Activated T-cell treated with anti-CD3 and anti-CD28 coated beads for 4 hours (primary cell): ENCODE measurements around the gene DNAJC8.

Experiments used
- DNase-seq: peaks from one replicate; pipeline ENCODE4 v3.0.0-alpha.2; 2020

The DNAJC8 gene, protein sequence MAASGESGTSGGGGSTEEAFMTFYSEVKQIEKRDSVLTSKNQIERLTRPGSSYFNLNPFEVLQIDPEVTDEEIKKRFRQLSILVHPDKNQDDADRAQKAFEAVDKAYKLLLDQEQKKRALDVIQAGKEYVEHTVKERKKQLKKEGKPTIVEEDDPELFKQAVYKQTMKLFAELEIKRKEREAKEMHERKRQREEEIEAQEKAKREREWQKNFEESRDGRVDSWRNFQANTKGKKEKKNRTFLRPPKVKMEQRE

DNA sequence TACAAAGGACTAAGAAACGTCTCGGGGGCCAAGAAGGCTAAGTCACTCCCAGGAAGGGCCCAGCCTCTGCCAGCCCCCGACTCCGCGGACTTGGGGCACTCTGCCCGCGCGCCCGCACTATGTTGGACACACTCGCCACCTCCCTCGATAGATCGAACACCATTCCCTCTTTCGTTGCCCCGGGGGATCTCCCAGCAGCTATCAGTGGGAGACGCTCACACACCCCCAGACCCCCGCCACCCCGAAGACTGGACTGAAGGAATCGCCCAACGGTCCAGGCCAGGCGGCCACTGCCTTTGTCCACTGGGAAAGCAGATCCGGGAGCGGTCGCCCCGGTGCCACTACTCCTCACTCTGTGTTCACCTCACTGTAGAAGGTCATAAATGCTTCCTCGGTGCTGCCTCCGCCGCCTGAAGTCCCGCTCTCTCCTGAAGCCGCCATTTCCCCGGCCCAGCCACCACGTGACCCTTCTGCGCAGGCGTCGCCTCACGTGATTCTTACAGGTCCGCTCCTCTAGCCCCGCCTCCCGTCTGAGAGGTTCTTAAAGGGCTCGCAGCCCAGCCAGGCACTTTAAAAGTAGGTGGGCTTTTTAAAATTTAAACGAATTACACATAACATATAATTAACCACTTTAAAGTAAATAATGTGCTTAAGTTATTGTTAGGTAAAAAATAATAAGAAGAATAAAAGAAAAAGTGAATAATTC lies at the start of gene DNAJC8:
Gene DNAJC8, minus strand, starts transcription at position 472 of the 706 bp plus-strand sequence. Its CDS starts 31 bp downstream, at position 441.
- DNase-seq, result peak; percentile 95

DNA sequence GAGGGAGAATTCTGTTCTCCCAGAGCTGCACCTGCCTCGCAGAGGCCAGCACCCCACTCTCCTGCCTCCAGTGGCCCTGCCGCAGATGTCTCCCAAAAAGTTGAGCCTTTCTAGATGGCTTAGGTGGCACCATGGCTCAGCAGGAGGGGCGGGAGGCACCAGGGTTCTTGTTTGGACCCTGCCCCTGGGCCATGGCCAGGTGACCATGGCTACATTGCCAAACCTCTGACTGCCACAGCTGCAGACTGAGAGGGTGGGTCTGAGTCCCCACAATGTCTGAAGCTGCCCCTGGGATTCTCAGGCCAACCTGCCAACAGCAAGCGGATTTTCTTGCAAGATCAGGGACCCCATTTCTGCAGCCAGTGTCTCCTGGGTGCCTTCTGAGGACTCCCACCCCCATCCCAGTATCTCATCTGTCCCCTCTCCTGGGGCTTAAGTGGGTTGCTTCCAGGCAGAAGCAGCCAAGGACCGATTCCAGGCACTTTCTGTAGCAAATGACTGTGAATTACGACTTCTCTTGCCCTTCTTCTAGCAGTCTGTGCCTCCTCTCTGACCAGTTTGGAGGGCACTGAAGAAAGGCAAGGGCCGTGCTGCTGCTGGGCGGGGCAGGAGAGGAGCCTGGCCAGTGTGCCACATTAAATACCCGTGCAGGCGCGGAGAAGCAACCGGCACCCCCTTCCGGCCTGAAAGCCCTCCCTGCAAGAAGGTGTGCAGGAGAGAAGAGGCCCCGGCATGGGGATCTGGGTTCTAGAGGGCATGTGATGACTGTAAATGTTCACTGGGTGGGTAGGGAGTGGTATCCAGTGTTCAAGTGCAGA lies 49.0 kb upstream of the DNAJC8 start:
- DNase-seq, result no peak

DNA sequence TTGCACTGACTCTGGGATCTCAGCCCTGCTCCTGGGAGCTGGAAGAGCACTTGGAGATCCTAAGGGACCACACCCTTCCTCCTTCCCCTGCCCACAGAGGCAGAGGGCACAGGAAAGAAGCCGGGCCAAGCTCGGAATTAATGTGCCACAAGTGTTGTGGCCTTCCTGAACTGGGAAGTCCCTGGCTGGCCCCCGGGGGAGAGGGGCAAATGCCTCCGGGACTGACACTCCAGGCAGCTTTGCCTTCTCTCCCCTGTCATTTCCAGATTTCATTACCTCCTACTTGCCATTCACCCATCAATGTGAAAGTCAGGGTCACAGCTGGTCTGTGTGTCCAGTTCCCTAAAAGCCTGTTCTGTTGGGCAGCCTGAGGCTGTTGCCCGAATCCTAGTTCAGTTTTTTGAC lies 48.1 kb upstream of the DNAJC8 start:
- no peak for DNase-seq

DNA sequence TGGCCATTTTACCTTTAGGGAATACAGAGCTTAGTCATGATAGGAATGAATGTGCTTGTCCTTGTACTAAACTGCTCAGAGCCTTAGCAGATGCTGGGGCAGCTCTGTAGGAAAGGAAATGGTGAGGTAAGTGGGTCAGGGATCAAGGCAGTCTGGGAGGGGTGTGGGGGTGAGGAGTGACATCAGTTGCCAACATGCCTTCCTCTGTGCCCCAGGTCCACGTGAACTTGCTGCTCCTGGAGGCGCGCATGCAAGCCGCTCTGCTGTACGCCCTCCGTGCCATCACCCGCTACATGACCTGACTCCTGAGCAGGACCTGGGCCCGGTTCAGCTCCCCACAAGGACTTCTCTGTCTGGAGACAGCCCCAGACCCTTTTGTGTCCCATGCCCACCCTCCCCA lies 47.7 kb upstream of the DNAJC8 start:
- DNase-seq, result no peak

DNA sequence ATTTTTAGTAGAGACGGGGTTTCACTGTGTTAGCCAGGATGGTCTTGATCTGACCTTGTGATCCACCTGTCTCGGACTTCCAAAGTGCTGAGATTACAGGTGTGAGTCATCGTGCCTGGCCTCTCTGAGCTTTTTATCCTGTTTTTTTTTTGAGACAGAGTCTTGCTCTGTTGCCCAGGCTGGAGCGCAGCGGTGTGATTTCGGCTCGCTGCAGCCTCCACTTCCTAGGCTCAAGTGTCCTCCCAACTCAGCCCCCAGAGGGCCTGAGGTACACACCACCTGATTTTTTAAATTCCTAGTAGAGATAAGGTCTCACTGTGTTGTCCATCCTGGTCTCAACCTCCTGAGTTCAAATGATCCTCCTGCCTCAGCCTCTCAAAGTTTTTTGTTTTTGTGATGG lies 46.9 kb upstream of the DNAJC8 start:
- no peak for DNase-seq

DNA sequence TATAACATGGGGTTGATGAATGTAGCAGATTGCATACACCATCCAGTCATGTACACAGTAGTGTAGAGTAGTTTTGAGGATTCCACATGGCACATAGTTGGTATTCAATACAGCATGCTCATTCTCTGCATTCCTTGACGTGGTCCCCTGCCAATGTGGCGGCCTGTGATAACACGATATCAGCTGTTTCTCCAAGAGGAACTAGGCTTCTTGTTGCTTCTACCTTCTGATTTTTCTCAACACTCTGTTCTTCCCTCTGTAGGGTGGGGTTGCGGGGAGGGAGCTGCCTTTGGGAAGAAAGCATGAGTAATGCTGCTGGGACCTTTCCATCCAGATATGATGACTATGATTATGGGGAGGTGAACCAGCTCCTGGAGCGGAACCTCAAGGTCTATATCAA lies 45.9 kb upstream of the DNAJC8 start:
- DNase-seq, result no peak

DNA sequence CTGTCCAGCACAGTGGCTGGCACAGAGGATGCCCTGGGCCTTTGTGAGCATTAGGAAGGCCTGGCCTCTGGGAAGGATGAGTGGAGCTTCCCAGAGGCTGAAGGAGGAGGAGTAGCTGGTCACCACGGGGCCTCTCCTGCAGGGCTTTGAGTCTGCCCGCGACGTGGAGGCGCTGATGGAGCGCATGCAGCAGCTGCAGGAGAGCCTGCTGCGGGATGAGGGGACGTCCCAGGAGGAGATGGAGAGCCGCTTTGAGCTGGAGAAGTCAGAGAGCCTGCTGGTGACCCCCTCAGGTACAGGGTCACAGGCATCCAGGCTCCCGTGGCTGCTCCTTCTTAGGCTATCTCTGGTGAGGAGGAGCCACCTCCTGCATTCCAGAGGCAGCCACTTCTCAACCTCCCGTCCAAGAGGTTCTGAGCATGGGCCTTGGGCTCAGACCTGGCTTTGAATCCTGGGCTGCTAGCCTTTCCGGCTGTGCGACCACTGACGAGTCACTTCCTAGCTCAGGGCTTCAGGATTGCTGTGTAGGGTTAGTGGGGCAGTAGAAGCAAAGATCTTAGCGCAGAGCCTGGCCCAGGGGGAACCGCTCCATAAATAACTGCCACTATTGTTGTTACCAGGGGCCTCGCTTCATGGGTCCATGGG lies 40.5 kb upstream of the DNAJC8 start:
- no peak for DNase-seq

DNA sequence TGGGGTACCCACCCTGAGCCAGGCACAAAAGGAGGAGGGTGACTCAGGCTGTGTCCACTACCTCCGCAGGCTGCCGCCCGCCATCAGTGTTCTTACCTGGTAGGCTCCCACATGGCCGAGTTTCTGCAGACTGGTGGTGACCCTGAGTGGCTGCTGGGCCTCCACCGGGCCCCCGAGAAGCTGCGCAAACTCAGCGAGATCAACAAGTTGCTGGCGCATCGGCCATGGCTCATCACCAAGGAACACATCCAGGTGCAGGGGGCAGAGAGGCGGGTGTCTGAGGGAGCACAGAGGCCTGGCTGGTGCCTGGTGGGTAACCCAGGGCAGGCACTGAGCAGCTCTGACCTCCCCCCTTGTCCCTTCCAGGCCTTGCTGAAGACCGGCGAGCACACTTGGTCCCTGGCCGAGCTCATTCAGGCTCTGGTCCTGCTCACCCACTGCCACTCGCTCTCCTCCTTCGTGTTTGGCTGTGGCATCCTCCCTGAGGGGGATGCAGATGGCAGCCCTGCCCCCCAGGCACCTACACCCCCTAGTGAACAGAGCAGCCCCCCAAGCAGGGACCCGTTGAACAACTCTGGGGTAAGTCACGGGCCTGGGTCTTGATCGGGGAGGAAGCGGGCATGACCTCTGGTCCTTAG lies 39.5 kb upstream of the DNAJC8 start:
- no peak for DNase-seq

DNA sequence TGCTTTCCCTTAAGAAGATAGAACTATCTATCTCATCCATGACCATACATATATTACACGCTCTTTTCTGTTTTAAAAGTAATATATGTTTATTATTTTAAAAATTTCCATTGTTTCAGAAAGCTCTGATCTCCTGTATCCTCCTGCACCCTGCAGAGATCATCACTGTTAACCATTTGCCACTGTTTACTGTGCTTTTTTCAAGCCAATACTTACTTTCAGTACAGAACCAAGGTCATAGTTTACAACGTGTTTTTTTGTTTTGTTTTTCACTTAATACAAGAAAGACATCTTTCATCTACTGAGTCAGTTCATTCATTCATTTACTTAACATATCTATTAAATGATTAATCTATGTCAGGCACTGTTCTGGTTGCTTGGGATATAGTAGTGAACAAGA lies 36.7 kb upstream of the DNAJC8 start:
- DNase-seq, result no peak

DNA sequence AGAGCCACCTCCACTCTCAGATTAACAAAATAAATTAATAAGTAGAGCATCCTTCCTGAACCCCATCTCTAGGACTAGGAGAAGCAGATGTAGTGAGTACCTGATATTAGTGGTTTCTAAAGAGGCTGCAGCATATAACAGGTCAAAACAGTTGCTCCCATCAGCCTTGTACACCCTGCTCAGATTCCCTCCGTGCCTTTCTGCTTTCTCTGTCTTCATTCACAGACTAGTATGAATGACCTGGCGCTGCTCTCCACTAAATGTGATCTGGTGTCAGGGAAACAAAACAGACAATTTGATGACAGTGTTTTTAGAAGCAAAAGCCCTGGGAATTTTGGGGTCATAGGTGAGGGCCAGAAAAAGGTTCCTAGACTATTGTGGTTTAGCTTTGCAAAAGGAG lies 34.8 kb upstream of the DNAJC8 start:
- DNase-seq, result no peak

DNA sequence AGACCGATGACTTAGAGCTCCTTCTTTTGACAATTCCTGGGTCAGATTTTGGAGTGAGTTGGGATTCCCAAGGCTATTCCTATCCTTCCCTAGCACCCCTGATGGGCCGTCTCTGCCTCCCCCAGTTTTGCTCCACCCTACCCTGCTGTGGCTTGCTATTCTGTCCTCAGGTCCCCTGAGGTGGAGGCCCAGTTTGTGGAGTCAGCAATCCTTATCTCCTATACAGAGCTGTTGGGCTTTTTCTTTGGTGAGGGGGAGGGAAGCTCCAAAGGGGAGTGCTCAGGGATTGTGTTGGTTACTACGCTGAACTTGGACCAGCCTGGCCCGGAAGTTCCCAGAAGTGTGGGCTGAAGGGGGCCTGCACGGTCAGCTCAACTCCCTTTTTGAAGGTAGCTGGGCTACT lies 34.1 kb upstream of the DNAJC8 start:
- DNase-seq, result no peak

DNA sequence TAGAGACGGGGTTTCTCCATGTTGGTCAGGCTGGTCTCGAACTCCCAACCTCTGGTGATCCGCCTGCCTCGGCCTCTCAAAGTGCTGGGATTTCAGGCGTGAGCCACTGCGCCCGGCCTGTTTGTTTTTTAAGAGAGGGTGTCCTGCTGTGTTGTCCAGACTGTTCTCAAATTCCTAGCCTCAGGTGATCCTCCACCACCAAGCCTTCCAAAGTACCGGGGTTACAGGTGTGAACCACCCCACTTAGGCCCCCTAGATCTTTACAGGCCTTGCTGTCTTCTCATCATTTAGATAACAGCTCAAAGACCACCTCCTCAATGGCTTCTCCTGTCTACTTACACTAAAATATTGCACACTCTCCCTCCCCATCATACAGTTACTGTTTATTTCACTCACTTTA lies 32.7 kb upstream of the DNAJC8 start:
- DNase-seq, result no peak

DNA sequence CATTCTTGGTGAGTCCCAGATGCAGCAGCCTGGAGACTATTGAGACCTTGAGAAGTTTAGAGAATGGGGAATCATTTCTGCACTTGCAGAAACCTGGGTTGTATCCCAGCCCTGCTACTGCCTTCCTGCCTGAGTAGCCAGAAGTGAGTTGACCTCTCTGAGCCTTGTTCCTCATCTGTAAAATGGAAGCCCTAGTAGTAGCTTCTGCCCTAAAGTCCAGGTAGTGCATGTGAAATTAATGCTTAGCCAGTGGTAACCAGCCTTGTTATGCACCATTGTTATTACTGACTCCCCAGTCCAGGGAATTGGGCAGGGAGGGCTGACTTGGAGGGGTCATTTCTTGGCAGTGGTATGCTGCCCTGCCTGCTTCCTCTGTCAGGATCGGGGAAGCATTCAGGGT lies 32.1 kb upstream of the DNAJC8 start:
- no peak for DNase-seq

DNA sequence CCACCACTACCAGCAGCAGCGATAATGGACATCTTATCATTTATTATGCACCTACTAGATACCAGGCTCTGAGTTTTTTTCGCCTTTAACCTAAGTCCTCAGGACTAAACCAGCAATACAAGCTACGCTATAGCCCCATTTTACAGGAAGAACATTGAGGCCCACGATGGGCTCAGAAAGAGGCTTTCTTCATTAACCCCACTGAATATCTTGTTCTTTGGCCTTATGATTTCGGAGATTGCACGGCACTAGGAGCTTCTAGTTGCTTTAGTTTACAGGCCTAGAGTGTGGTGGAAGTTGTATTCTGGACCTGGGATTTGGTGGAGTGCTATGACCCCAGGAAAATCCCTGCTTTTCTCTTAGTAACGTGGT lies 28.0 kb upstream of the DNAJC8 start:
- DNase-seq, result no peak

DNA sequence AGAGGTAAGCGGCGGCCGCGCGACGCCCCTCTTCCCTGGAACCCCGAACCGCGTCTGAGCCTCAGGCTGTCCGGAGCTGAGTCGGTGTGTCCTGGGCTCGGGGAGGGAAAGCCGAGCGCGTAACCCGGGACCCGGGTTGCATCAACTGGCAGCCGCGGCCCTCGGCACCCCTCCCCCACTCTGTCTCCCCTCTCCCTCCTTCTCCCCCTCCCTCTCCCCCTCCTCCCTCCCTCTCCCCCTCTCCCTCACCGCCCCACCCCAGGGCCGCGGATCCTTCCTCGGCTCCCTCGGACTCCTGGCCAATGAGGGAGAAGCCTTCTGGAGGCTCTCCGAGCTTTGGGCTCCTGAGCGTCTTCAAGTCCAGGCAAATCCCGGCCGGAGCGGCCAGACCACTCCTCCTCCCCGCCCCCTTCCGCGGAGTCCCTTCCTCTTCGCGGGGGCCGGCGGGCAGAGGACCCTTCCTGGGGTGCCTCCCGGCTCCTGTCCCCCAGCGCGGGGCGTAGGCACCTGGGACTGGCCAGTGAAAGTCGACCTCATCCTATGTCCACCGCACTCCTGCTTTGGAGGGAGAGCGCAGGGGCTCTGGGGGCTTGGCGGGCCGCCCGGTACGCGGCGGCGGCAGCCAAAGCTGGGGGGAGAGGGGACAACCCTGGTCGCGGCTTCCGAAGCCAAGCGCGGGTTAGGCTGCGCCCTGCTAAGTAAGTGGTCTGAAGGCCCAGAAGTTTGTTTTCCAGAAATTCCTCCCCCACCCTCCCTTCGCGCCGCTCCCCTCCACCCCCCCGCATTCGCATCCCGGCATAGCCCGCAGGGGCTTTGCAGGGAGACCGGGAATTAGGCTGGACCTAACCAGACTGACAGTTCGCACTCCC lies 27.3 kb upstream of the DNAJC8 start:
- DNase-seq, result no peak

DNA sequence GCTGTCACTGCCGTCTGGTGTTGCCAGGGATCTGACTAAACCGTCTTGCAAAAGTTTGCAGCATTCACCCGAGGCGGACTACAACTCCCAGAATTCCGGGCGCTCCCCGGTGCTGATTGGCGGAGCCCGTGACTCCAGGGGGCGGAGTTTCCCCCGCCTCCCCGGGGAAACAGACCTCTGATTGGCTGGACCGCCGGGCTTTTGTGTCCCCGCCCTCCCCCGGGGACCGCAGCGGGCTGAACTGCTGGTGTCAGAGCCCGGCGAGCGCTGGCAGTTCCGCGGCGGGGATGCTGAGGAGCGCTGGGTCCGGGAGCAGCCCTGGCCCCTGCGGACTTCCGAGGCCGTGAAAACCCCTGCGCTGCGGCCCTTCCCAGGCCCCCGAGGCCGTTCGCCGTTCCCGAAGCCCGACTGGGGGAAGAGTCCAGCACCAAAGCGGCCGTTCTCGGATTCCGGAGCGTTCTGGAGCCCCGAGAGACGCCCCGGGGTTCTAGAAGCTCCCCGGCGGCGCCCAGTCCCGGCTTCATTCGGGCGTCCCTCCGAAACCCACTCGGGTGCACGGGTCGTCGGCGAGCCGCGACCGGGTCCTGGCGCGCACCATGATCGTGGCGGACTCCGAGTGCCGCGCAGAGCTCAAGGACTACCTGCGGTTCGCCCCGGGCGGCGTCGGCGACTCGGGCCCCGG lies 26.6 kb upstream of the DNAJC8 start, which contains the start of gene SESN2:
Gene SESN2, plus strand, starts transcription at position 267 of the 682 bp plus-strand sequence. Its CDS starts 330 bp downstream, at position 597.
- DNase-seq, result peak; percentile 99

DNA sequence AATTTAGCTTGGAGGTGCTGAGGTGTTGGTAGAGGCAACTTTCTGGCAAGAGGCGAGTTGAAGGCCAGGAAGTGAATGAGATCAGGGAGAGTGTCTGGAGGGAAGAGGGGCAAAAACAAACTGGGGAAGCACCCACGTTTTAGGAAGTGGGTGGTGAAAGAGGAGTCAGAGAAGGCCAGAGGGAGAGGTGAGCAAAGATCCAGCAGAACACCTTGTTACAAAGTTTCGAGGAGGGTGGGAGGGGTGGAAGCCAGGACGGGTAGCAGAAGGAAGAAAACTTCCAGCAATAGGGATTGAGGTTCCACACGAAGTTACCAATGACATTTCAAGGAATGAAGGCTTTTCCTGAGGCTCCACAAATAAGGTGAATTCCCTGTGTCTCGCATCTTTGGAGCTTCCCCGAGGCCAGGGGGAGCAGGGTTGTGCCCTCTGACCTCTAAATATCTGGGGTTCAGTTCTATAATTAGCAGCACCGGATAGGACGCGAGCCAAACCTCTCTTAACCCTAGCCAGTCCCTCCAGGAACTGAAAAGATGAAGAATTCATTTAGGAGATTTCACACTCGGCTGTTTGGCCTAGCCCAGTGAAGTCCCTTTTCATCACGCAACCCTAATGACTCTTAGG lies 25.9 kb upstream of the DNAJC8 start:
- DNase-seq, result no peak

DNA sequence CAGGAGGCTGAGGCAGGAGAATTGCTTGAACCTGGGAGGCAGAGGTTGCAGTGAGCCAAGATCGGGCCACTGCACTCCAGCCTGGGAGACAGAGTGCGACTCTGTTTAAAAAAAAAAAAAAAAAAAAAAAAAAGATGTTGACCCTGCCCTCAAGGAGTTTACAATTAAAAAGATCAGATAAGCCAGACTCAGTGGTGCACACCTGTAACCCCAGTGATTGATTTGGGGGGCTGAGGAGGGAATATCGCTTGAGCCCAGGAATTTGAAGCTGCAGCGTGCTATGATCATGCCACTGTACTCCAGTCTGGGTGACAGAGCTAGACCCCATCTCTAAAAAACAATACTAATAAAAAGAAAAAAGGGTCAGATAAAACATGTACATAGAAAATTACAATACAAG lies 24.9 kb upstream of the DNAJC8 start:
- no peak for DNase-seq

DNA sequence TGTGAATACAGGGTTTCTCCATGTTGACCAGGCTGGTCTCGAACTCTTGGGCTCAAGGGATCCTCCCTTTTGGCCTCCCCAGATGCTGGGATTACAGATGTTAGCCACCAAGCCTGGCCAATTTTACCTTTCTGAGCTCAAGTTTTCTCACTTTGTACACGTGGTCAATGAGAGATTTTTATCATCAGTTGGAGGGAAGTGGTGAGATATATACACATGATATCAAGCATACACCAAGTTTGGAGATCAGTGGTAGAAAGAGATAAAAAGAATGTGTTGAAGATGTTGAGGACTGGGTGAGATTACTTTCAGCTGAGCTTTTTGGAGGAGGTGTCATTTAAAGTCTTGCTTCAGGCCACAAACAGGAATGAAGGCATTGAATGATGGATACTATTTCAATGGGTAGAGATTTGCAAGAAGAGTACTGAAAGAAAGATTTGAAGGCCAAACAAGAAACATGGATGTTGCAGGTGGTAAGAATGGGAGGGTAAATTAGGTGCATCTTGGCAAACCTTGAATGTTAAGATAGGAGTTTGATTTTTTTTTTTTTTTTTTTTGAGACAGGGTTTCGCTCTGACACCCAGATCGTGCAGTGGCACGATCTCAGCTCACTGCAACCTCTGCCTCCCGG lies 23.5 kb upstream of the DNAJC8 start:
- no peak for DNase-seq

DNA sequence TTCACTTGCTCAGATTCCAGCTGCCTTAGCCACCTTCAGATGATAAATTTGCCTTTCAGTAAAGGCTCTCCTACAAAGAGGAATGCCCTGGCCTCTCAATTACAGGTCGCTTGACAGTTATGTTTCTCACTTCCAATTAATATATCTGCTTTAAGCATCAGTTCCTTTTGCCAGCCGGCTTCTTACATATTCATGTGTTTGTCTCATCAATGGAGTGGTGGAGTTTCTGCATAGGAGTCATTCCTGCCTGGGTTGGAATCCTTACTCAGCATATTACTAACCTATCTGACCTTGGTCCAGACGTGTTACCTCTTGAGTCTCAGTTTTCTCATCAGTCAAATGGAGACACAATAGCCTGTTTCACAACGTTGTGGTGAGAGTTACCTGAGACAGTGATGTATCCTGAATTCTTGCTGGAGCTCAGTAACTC lies 17.1 kb upstream of the DNAJC8 start:
- DNase-seq, result no peak
